ENCODE data around the gene RSPH9.
"Not testable (repeated sequence)": the region's sequence is repeated elsewhere in the genome, so short reads cannot be mapped to it uniquely, and the experiment has no call there.

Gene RSPH9

GRCh38 chr6:43628393-43629103, 16.3 kb upstream of the RSPH9 start:
- peak in 1 of 4 experiments; percentile 30 for DNase-seq (ENCODE audit: low read depth in 4 of 4, low spot score in 1 of 4)

- peak; percentile 82 to 97 (median 94) for DNase-seq (ENCODE audit: low read depth in 4 of 4, low spot score in 1 of 4)
Observed at GRCh38 chr6:43629104-43629504, 15.7 kb upstream of the RSPH9 start, which contains the start of gene GTPBP2. Gene GTPBP2 (minus strand): TSS chr6:43629264. CDS start chr6:43629162, 102 bp downstream.

- peak; percentile 61 to 88 (median 72) for DNase-seq (ENCODE audit: low read depth in 4 of 4, low spot score in 1 of 4)
Observed at GRCh38 chr6:43629505-43630300, 15.1 kb upstream of the RSPH9 start.

- DNase-seq (ENCODE audit: low read depth in 4 of 4, low spot score in 1 of 4) = no peak
Observed at GRCh38 chr6:43630980-43631619, 13.7 kb upstream of the RSPH9 start.

- not testable (repeated sequence) for DNase-seq (ENCODE audit: low read depth in 4 of 4, low spot score in 1 of 4)
Observed at GRCh38 chr6:43633002-43633401, 11.8 kb upstream of the RSPH9 start.

GRCh38 chr6:43634702-43635303, 10.0 kb upstream of the RSPH9 start:
- no peak for DNase-seq (ENCODE audit: low read depth in 4 of 4, low spot score in 1 of 4)

- DNase-seq (ENCODE audit: low read depth in 4 of 4, low spot score in 1 of 4) = peak; percentile 66 to 80 (median 76)
Observed at GRCh38 chr6:43635387-43636307, 9.2 kb upstream of the RSPH9 start, which contains the start of gene MAD2L1BP. Gene MAD2L1BP (plus strand): TSS chr6:43635840. CDS start chr6:43635876, 36 bp downstream.

- DNase-seq (ENCODE audit: low read depth in 4 of 4, low spot score in 1 of 4) = no peak
Observed at GRCh38 chr6:43636308-43636659, 8.6 kb upstream of the RSPH9 start.

GRCh38 chr6:43639984-43640800, 4.6 kb upstream of the RSPH9 start:
- no peak for DNase-seq (ENCODE audit: low read depth in 4 of 4, low spot score in 1 of 4)

GRCh38 chr6:43645613-43645964, 753 bp downstream of the RSPH9 start:
- no peak for DNase-seq (ENCODE audit: low read depth in 4 of 4, low spot score in 1 of 4)

- no peak for DNase-seq (ENCODE audit: low read depth in 4 of 4, low spot score in 1 of 4)
Observed at GRCh38 chr6:43647613-43648012, 2.8 kb downstream of the RSPH9 start.

- no peak for DNase-seq (ENCODE audit: low read depth in 4 of 4, low spot score in 1 of 4)
Observed at GRCh38 chr6:43648248-43648647, 3.4 kb downstream of the RSPH9 start.

GRCh38 chr6:43652822-43653221, 8.0 kb downstream of the RSPH9 start:
- DNase-seq (ENCODE audit: low read depth in 4 of 4, low spot score in 1 of 4) = not testable (repeated sequence)

GRCh38 chr6:43657221-43657802, 12.5 kb downstream of the RSPH9 start:
- no peak for DNase-seq (ENCODE audit: low read depth in 4 of 4, low spot score in 1 of 4)

- no peak for DNase-seq (ENCODE audit: low read depth in 4 of 4, low spot score in 1 of 4)
Observed at GRCh38 chr6:43658161-43658560, 13.3 kb downstream of the RSPH9 start.

GRCh38 chr6:43662948-43663347, 18.1 kb downstream of the RSPH9 start:
- not testable (repeated sequence) for DNase-seq (ENCODE audit: low read depth in 4 of 4, low spot score in 1 of 4)

GRCh38 chr6:43665376-43665775, 20.5 kb downstream of the RSPH9 start:
- no peak for DNase-seq (ENCODE audit: low read depth in 4 of 4, low spot score in 1 of 4)

- no peak for DNase-seq (ENCODE audit: low read depth in 4 of 4, low spot score in 1 of 4)
Observed at GRCh38 chr6:43666196-43666920, 21.5 kb downstream of the RSPH9 start.
